B cell (primary cell): ENCODE results near the gene CAP1. TPM values are rescaled to one million over a fixed set of nuclear protein-coding genes. Genes with fewer than 3 reads are reported as not detected.

Experiments used
- ATAC-seq: fragments of 200-7000 bp; cut with Tn5 transposase; one replicate; pipeline ENCODE4 v1.10.0; 2021; ENCODE audit warnings: low read depth, mild to moderate bottlenecking, moderate number of reproducible peaks, moderate library complexity
- CTCF ChIA-PET: fragments of 350-600 bp; sonication (Branson Sonifier 250); formaldehyde crosslinking; loops from one replicate; lab custom pipeline; 2021; ENCODE audit warnings: antibody characterized with exemption, inconsistent platforms; lab: Charles Lee
- POLR2A ChIA-PET: fragments of 350-600 bp; sonication (Branson Sonifier 250); formaldehyde crosslinking; loops from one replicate; lab custom pipeline; 2021; ENCODE audit warnings: antibody characterized with exemption; lab: Charles Lee
- DNase-seq: peaks from one replicate; pipeline ENCODE4 v3.0.0; 2013
- H2AFZ ChIP-seq: 2 replicates; pipeline ENCODE4 v1.6.1; 2012; ENCODE audit warnings: mild to moderate bottlenecking, low read depth, low read length; ENCODE audit not compliant: insufficient read depth, poor library complexity, severe bottlenecking
- H3K27ac ChIP-seq, 2 donors: 1 replicate in 1 of 2; 2 replicates in 1 of 2; pipeline ENCODE4 v1.5.1; 2012 to 2013; ENCODE audit warnings: low read length in 2 of 2, mild to moderate bottlenecking in 2 of 2, moderate library complexity in 1 of 2
- H3K27me3 ChIP-seq, 4 experiments: fragments of 200-600 bp in 1 of 4; sonication (generic) in 1 of 4; replicated peaks in 1 of 4; 1 replicate in 2 of 4; 2 replicates in 2 of 4; pipeline versions ENCODE4 v1.6.1 to v1.7.0; 2013 to 2016; ENCODE audit warnings: low read length in 3 of 4, mild to moderate bottlenecking in 2 of 4, mixed read lengths in 1 of 4, moderate library complexity in 1 of 4; ENCODE audit not compliant: insufficient read depth in 4 of 4, control insufficient read depth in 3 of 4; ENCODE audit errors: control extremely low read depth in 1 of 4
- H3K36me3 ChIP-seq, 2 experiments: replicated peaks in 1 of 2; 1 replicate in 1 of 2; 2 replicates in 1 of 2; pipeline versions ENCODE4 v1.6.1 to v1.7.1; 2013; ENCODE audit warnings: low read length in 1 of 2; ENCODE audit not compliant: insufficient read depth in 2 of 2, control insufficient read depth in 1 of 2; ENCODE audit errors: control extremely low read depth in 1 of 2, extremely low read depth in 1 of 2
- H3K4me1 ChIP-seq, 2 donors: fragments of 200-600 bp in 1 of 2; sonication (generic) in 1 of 2; 1 replicate in 1 of 2; 2 replicates in 1 of 2; pipeline versions ENCODE4 v1.5.1 to v1.6.1; 2013 to 2017; ENCODE audit warnings: low read length in 2 of 2; ENCODE audit not compliant: control insufficient read depth in 2 of 2, insufficient read depth in 2 of 2
- H3K4me2 ChIP-seq: replicated peaks from 2 replicates; pipeline ENCODE3; 2012; ENCODE audit warnings: mild to moderate bottlenecking, low read depth, low read length; ENCODE audit not compliant: poor library complexity, severe bottlenecking
- H3K4me3 ChIP-seq, 5 experiments: fragments of 200-600 bp in 1 of 5; sonication (generic) in 1 of 5; 1 replicate in 3 of 5; 2 replicates in 2 of 5; pipeline versions ENCODE4 v1.5.1 to v1.7.0; 2011 to 2016; ENCODE audit warnings: low read length in 4 of 5, mild to moderate bottlenecking in 4 of 5, low read depth in 2 of 5, control low read depth in 1 of 5, moderate library complexity in 1 of 5; ENCODE audit not compliant: insufficient read depth in 1 of 5; ENCODE audit errors: control extremely low read depth in 1 of 5, extremely low read depth in 1 of 5
- H3K79me2 ChIP-seq: fragments of 200-600 bp; sonication (generic); one replicate; pipeline ENCODE4 v1.6.0; 2016; ENCODE audit warnings: low read length; ENCODE audit not compliant: control insufficient read depth, insufficient read depth
- H3K9ac ChIP-seq: fragments of 200-600 bp; sonication (generic); 2 replicates; pipeline ENCODE4 v1.6.1; 2017; ENCODE audit warnings: mild to moderate bottlenecking, low read length, moderate library complexity
- H3K9me3 ChIP-seq, 3 donors: one replicate each; pipeline versions ENCODE4 v1.6.1 to v1.7.1; 2013; ENCODE audit warnings: low read length in 2 of 3; ENCODE audit not compliant: control insufficient read depth in 2 of 3, insufficient read depth in 1 of 3; ENCODE audit errors: control extremely low read depth in 1 of 3
- H4K20me1 ChIP-seq: 2 replicates; pipeline ENCODE4 v1.6.0; 2012; ENCODE audit warnings: mild to moderate bottlenecking, low read length; ENCODE audit not compliant: insufficient read depth, control insufficient read depth, poor library complexity, severe bottlenecking
- H3K27ac Mint-ChIP-seq: one replicate; pipeline ENCODE4 v1.8.0; 2021; ENCODE audit warnings: mixed read lengths
- H3K27me3 Mint-ChIP-seq: one replicate; pipeline ENCODE4 v1.8.0; 2021; ENCODE audit warnings: mixed read lengths
- H3K4me1 Mint-ChIP-seq: one replicate; pipeline ENCODE4 v1.8.0; 2021; ENCODE audit warnings: mixed read lengths
- H3K4me3 Mint-ChIP-seq: one replicate; pipeline ENCODE4 v1.8.0; 2021; ENCODE audit warnings: mixed read lengths
- H3K9me3 Mint-ChIP-seq: one replicate; pipeline ENCODE4 v1.8.0; 2022; ENCODE audit warnings: mixed read lengths; ENCODE audit not compliant: insufficient read depth
- CTCF ChIP-seq: fragments of 200-600 bp; IDR thresholded peaks from one replicate; pipeline ENCODE4 v1.8.0; 2022; ENCODE audit warnings: antibody characterized with exemption, mild to moderate bottlenecking
- EZH2 ChIP-seq: IDR thresholded peaks from 2 replicates; pipeline ENCODE4 v1.6.1; 2012; ENCODE audit warnings: borderline replicate concordance, low read depth, mild to moderate bottlenecking, moderate library complexity, low read length; ENCODE audit not compliant: insufficient read depth, poor library complexity, severe bottlenecking
- WGBS: methylation state at CpG from one replicate; pipeline ENCODE4 v1.1.5; 2013; ENCODE audit warnings: missing lambda C conversion rate; ENCODE audit not compliant: insufficient coverage; 5-methylcytosine and 5-hydroxymethylcytosine counted together
- intact Hi-C: fragments of 100-400 bp; cut with micrococcal nuclease; formaldehyde crosslinking; loops from one replicate; pipeline ENCODE4 v1.10.0; 2022
- polyA plus RNA-seq: library from polyadenylated mRNA; depleted of rRNA; stranded (reverse); fragments of >200 nt; gene quantifications from 2 replicates; pipeline ENCODE4 v1.2.3, GENCODE V29; 2012
- total RNA-seq, 2 donors: library from RNA; stranded (reverse); fragments of 120-200 nt in 1 of 2; gene quantifications; 1 replicate in 1 of 2; 2 replicates in 1 of 2; pipeline versions ENCODE4 v1.2.3 to v1.2.4, GENCODE V29; 2013 to 2022

Gene CAP1
- total and polyA plus RNA-seq, 2 donors (not counting 1 experiment from before 2014, with no cell fraction given) = 175 to 203 TPM

GRCh38 chr1:40114400-40114799, 73.9 kb downstream of the CAP1 start:
- CTCF ChIA-PET = no interaction called here
- peaks cover 35% of the 10 kb centered on the region for H3K27me3 Mint-ChIP-seq
- H3K27ac ChIP-seq = no peak overlapping the region

GRCh38 chr1:40120128-40120527, 79.6 kb downstream of the CAP1 start:
- no peak for TF ChIP-seq EZH2
- TF ChIP-seq CTCF = no peak
- intact Hi-C loops = no loop called here
- POLR2A ChIA-PET = no interaction called here

More at GRCh38 chr1:40114400-40114799, 73.9 kb downstream of the CAP1 start:
- Mint-ChIP-seq H3K4me3 (no peak overlapping the region), H3K4me1 (no peaks in the 10 kb centered on the region), H3K9me3 (peaks cover 14% of the 10 kb centered on the region), H3K27ac (no peak overlapping the region)
- TF ChIP-seq CTCF (no peak), EZH2 (no peak)
- Histone ChIP-seq H3K36me3 (no peaks in the 10 kb centered on the region), H3K9me3 (peaks cover 7 to 25% (median 20%) of the 10 kb centered on the region in 3 donors), H3K9ac (no peak overlapping the region), H3K4me2 (no peak overlapping the region), H3K4me3 (no peak overlapping the region), H2AFZ (no peak overlapping the region), H3K27me3 (peaks cover 0 to 6% (median 1%) of the 10 kb centered on the region in 4 experiments), H3K79me2 (no peaks in the 10 kb centered on the region), H4K20me1 (no peaks in the 10 kb centered on the region), H3K4me1 (no peaks in the 10 kb centered on the region)
- POLR2A ChIA-PET = no interaction called here
- no CpG with 5 or more reads among the region's 3 CpGs for WGBS
- intact Hi-C loops = no loop called here
- no peak for ATAC-seq
- no peak for DNase-seq

More at GRCh38 chr1:40120128-40120527, 79.6 kb downstream of the CAP1 start:
- Mint-ChIP-seq H3K4me1 (no peaks in the 10 kb centered on the region), H3K9me3 (no peaks in the 10 kb centered on the region), H3K27me3 (peaks cover 22% of the 10 kb centered on the region), H3K4me3 (no peak overlapping the region), H3K27ac (no peak overlapping the region)
- CTCF ChIA-PET = interaction anchor here (0.6 to 0.8 kb wide), 2 partner anchors 24 to 654 kb away, joined by 3 read pairs; no protein-coding TSS in a partner anchor
- 87% methylated on average over 6 of the region's 7 CpGs for WGBS
- Histone ChIP-seq H2AFZ (no peak overlapping the region), H3K4me1 (no peaks in the 10 kb centered on the region), H3K9me3 (no peaks in the 10 kb centered on the region), H3K9ac (no peak overlapping the region), H3K79me2 (no peaks in the 10 kb centered on the region), H3K4me3 (no peak overlapping the region), H3K27me3 (no peaks in the 10 kb centered on the region), H3K36me3 (no peaks in the 10 kb centered on the region), H3K27ac (no peak overlapping the region), H3K4me2 (no peak overlapping the region), H4K20me1 (no peaks in the 10 kb centered on the region)
- ATAC-seq = no peak
- DNase-seq = no peak

Other genes starting within 250 kb of the CAP1 start
- gene TRIT1, start 157.2 kb upstream of the CAP1 start, total RNA-seq = 22.2 and 25.8 TPM in 2 replicates
- gene TRIT1, start 157.2 kb upstream of the CAP1 start, polyA plus RNA-seq = 8.9 and 9.4 TPM in 2 replicates
- gene MYCL, start 138.8 kb upstream of the CAP1 start, total RNA-seq = 0.49 and 0.62 TPM in 2 replicates
- gene MYCL, start 138.8 kb upstream of the CAP1 start, polyA plus RNA-seq = 0.03 and 0.07 TPM in 2 replicates
- 3.9 TPM in 2 replicates for gene MFSD2A, start 85.6 kb upstream of the CAP1 start, total RNA-seq
- gene MFSD2A, start 85.6 kb upstream of the CAP1 start, polyA plus RNA-seq = 1.8 and 5.5 TPM in 2 replicates
- gene PPT1, start 56.5 kb downstream of the CAP1 start, total RNA-seq = 32.1 and 38.2 TPM in 2 replicates
- gene PPT1, start 56.5 kb downstream of the CAP1 start, polyA plus RNA-seq = 6.0 and 10.4 TPM in 2 replicates
- 21.4 and 21.9 TPM in 2 replicates for gene RLF, start 120.7 kb downstream of the CAP1 start, total RNA-seq
- 7.8 and 13.8 TPM in 2 replicates for gene RLF, start 120.7 kb downstream of the CAP1 start, polyA plus RNA-seq
- gene TMCO2, start 207.2 kb downstream of the CAP1 start, total RNA-seq = not detected in 2 replicates
- gene TMCO2, start 207.2 kb downstream of the CAP1 start, polyA plus RNA-seq = not detected in 2 replicates
- 14.0 and 18.5 TPM in 2 replicates for gene ZMPSTE24, start 217.5 kb downstream of the CAP1 start, total RNA-seq
- gene ZMPSTE24, start 217.5 kb downstream of the CAP1 start, polyA plus RNA-seq = 3.5 and 6.4 TPM in 2 replicates